OCI-LY1 (cell line): Measurements from ENCODE around the gene HMGB4.

ENCODE experiments used
- H2AFZ ChIP-seq: fragments of 200-600 bp; sonication (generic), shearing (Covaris generic); 2 replicates; pipeline ENCODE4 v1.6.0; 2014; ENCODE audit warnings: antibody characterized with exemption, mild to moderate bottlenecking, low read length
- H3F3A ChIP-seq: fragments of 200-600 bp; sonication (generic), shearing (Covaris generic); 2 replicates; pipeline ENCODE4 v1.6.0; 2014; ENCODE audit warnings: mild to moderate bottlenecking, antibody characterized with exemption, low read length, moderate library complexity; ENCODE audit not compliant: insufficient read depth
- H3K27ac ChIP-seq: fragments of 200-600 bp; sonication (generic); 2 replicates; pipeline ENCODE4 v1.5.1; 2014; ENCODE audit warnings: low read length, mixed run types, mild to moderate bottlenecking, low read depth; ENCODE audit not compliant: poor library complexity, severe bottlenecking
- H3K27me3 ChIP-seq: fragments of 200-600 bp; sonication (generic); 2 replicates; pipeline ENCODE4 v1.6.0; 2014; ENCODE audit warnings: antibody characterized with exemption, mild to moderate bottlenecking, low read length, moderate library complexity; ENCODE audit not compliant: insufficient read depth
- H3K36me3 ChIP-seq: fragments of 200-600 bp; sonication (generic); 2 replicates; pipeline ENCODE4 v1.6.1; 2014; ENCODE audit warnings: mild to moderate bottlenecking, antibody characterized with exemption, low read length, moderate library complexity, mixed read lengths; ENCODE audit not compliant: insufficient read depth
- H3K4me1 ChIP-seq: fragments of 200-600 bp; sonication (generic); 2 replicates; pipeline ENCODE4 v1.5.1; 2014; ENCODE audit warnings: mild to moderate bottlenecking, low read length, moderate library complexity; ENCODE audit not compliant: insufficient read depth, severe bottlenecking
- H3K4me2 ChIP-seq: fragments of 200-600 bp; sonication (generic), shearing (Covaris generic); 2 replicates; pipeline ENCODE4 v1.6.1; 2014; ENCODE audit warnings: low read length
- H3K4me3 ChIP-seq: fragments of 200-600 bp; sonication (generic); 2 replicates; pipeline ENCODE4 v1.5.1; 2014; ENCODE audit warnings: low read length, low read depth, mild to moderate bottlenecking, mixed read lengths; ENCODE audit not compliant: poor library complexity, severe bottlenecking
- H3K79me2 ChIP-seq: fragments of 200-600 bp; shearing (Covaris generic); 2 replicates; pipeline ENCODE4 v1.6.1; 2016; ENCODE audit warnings: mixed run types, low read length, mixed read lengths; ENCODE audit not compliant: insufficient read depth
- H3K9ac ChIP-seq: fragments of 200-600 bp; sonication (generic), shearing (Covaris generic); 2 replicates; pipeline ENCODE4 v1.6.1; 2014; ENCODE audit warnings: mild to moderate bottlenecking, low read length, mixed read lengths
- H3K9me2 ChIP-seq: fragments of 200-600 bp; sonication (generic), shearing (Covaris generic); 2 replicates; pipeline ENCODE4 v1.6.1; 2014; ENCODE audit warnings: low read depth, mild to moderate bottlenecking, low read length, mixed read lengths
- H3K9me3 ChIP-seq: fragments of 200-600 bp; shearing (Covaris generic); 2 replicates; pipeline ENCODE4 v1.6.1; 2014; ENCODE audit warnings: low read length, mixed read lengths
- H4K20me1 ChIP-seq: fragments of 200-600 bp; sonication (generic), shearing (Covaris generic); 2 replicates; pipeline ENCODE4 v1.6.0; 2016; ENCODE audit warnings: mild to moderate bottlenecking, low read length; ENCODE audit not compliant: insufficient read depth
- EZH2 ChIP-seq: fragments of 200-600 bp; sonication (generic), shearing (Covaris generic); IDR thresholded peaks from 2 replicates; pipeline ENCODE4 v1.8.0; 2017; ENCODE audit warnings: borderline replicate concordance, mixed run types, mild to moderate bottlenecking, antibody characterized with exemption, low read length, moderate library complexity, mixed read lengths
- TF ChIP-seq, protein P1 (sequence below): fragments of 200-600 bp; sonication (generic), shearing (Covaris generic); IDR thresholded peaks from 2 replicates; pipeline ENCODE4 v1.5.1; 2017; ENCODE audit warnings: mild to moderate bottlenecking, antibody characterized with exemption, low read length, moderate library complexity, mixed read lengths

The HMGB4 gene

GRCh38 chr1:33878392-33878791 is 14.5 kb downstream of the HMGB4 start:
- TF ChIP-seq, protein P1, sequence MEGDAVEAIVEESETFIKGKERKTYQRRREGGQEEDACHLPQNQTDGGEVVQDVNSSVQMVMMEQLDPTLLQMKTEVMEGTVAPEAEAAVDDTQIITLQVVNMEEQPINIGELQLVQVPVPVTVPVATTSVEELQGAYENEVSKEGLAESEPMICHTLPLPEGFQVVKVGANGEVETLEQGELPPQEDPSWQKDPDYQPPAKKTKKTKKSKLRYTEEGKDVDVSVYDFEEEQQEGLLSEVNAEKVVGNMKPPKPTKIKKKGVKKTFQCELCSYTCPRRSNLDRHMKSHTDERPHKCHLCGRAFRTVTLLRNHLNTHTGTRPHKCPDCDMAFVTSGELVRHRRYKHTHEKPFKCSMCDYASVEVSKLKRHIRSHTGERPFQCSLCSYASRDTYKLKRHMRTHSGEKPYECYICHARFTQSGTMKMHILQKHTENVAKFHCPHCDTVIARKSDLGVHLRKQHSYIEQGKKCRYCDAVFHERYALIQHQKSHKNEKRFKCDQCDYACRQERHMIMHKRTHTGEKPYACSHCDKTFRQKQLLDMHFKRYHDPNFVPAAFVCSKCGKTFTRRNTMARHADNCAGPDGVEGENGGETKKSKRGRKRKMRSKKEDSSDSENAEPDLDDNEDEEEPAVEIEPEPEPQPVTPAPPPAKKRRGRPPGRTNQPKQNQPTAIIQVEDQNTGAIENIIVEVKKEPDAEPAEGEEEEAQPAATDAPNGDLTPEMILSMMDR = no peak
- no peak for TF ChIP-seq EZH2

DNA sequence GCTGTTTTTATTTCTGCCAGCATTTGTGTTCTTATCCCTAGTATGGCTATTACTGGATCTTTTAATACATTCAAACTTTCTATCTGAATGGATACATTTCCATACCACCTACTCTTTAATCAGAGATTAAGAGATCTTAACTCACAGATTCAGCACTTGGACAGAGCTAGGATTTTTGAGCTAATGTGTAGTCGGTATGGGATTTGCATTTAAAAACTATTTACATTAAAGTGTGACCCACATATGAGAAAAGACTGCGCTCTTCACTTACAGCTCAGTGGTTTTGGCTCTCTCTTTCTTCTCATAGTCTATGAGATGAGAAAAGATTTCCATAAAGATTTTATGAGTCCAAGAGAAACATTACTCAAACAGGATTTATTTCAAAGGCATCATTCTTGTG is 16.4 kb downstream of the HMGB4 start:
- Histone ChIP-seq H3K4me2 (no peak overlapping the region), H3K9ac (no peak overlapping the region), H3F3A (no peaks in the 10 kb centered on the region), H4K20me1 (no peaks in the 10 kb centered on the region), H3K9me2 (no peaks in the 10 kb centered on the region), H3K4me1 (no peaks in the 10 kb centered on the region), H3K27me3 (no peaks in the 10 kb centered on the region; the same call in 1 of the 2 replicates), H2AFZ (no peak overlapping the region), H3K4me3 (no peak overlapping the region), H3K36me3 (no peaks in the 10 kb centered on the region), H3K79me2 (no peaks in the 10 kb centered on the region), H3K9me3 (no peaks in the 10 kb centered on the region), H3K27ac (no peak overlapping the region)
- TF ChIP-seq, protein P1 = no peak
- TF ChIP-seq EZH2 = no peak

More at GRCh38 chr1:33878392-33878791, 14.5 kb downstream of the HMGB4 start:
- Histone ChIP-seq H3K27ac (no peak overlapping the region), H3K9me3 (no peaks in the 10 kb centered on the region), H2AFZ (no peak overlapping the region), H3K4me3 (no peak overlapping the region), H3K4me2 (no peak overlapping the region), H3K9ac (no peak overlapping the region), H3K79me2 (no peaks in the 10 kb centered on the region), H3K9me2 (no peaks in the 10 kb centered on the region), H3K4me1 (no peaks in the 10 kb centered on the region), H3K36me3 (no peaks in the 10 kb centered on the region), H4K20me1 (no peaks in the 10 kb centered on the region), H3F3A (no peaks in the 10 kb centered on the region), H3K27me3 (no peaks in the 10 kb centered on the region; the same call in 1 of the 2 replicates)

DNA sequence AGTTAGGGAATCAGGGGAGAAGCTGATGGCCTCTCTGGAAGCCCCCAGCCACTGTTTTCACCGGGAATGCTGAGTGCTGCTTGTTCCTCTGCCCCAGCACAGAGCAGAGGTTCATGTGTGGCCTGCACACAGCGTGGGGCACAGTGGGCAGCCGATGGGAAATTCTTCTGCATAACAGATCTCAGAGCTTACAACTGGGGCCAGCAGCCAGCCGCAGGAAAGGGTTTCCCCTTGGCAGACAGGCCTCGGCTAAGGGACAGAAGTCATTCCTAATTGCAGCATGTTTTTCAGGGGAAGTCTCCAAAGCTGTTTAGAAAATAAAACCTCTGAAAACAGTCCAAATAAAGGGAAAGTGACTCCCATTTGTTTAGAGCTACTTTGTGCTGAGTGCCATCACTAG is 22.6 kb downstream of the HMGB4 start:
- no peak for TF ChIP-seq EZH2
- TF ChIP-seq, protein P1 = no peak

More for the DNA sequence above, 22.6 kb downstream of the HMGB4 start:
- H3K79me2 ChIP-seq = no peaks in the 10 kb centered on the region
- no peaks in the 10 kb centered on the region for H4K20me1 ChIP-seq
- H3K4me3 ChIP-seq = no peak overlapping the region
- H3F3A ChIP-seq = no peaks in the 10 kb centered on the region
- H3K36me3 ChIP-seq = no peaks in the 10 kb centered on the region
- no peak overlapping the region for H2AFZ ChIP-seq
- H3K4me1 ChIP-seq = no peaks in the 10 kb centered on the region
- no peak overlapping the region for H3K9ac ChIP-seq
- no peaks in the 10 kb centered on the region for H3K9me3 ChIP-seq
- no peak overlapping the region for H3K4me2 ChIP-seq
- no peaks in the 10 kb centered on the region for H3K9me2 ChIP-seq
- no peak overlapping the region for H3K27ac ChIP-seq
- H3K27me3 ChIP-seq = no peaks in the 10 kb centered on the region
